ENCODE results near the gene GTF3C1.

GTF3C1 gene

GRCh38 chr16:27558932-27559331 lies 9.2 kb upstream of the GTF3C1 start:
- H3K27ac ChIP-seq: peak overlapping the region; percentile 86
- TF ChIP-seq ZFX (IDR thresholded peaks at IDR 0.05): no peak
- TF ChIP-seq CTCF (conservative IDR thresholded peaks at IDR 0.05): no peak

GRCh38 chr16:27558434-27558833 lies 8.7 kb upstream of the GTF3C1 start:
- peak overlapping the region; percentile 86 for H3K27ac ChIP-seq
- TF ChIP-seq CTCF (conservative IDR thresholded peaks at IDR 0.05) (no peak), ZFX (IDR thresholded peaks at IDR 0.05) (no peak)

- TF ChIP-seq ZFX (IDR thresholded peaks at IDR 0.05) (no peak), CTCF (conservative IDR thresholded peaks at IDR 0.05) (no peak)
- H3K27ac ChIP-seq: peak overlapping the region; percentile 86; the same call in 1 of the 2 replicates
Observed at GRCh38 chr16:27556471-27556870, 6.8 kb upstream of the GTF3C1 start.

- no peak overlapping the region for H3K27ac ChIP-seq
- TF ChIP-seq ZFX (IDR thresholded peaks at IDR 0.05) (no peak), CTCF (conservative IDR thresholded peaks at IDR 0.05) (no peak)
Observed at GRCh38 chr16:27551036-27551435, 1.3 kb upstream of the GTF3C1 start.

- H3K27ac ChIP-seq: peak overlapping the region; percentile 77
- no peak for TF ChIP-seq ZFX (IDR thresholded peaks at IDR 0.05)
- TF ChIP-seq CTCF (conservative IDR thresholded peaks at IDR 0.05): no peak
Observed at GRCh38 chr16:27550582-27550920, 838 bp upstream of the GTF3C1 start.

GRCh38 chr16:27549464-27549745 lies 308 bp downstream of the GTF3C1 start:
- peak overlapping the region; percentile 77 for H3K27ac ChIP-seq
- TF ChIP-seq CTCF (conservative IDR thresholded peaks at IDR 0.05) (no peak), ZFX (IDR thresholded peaks at IDR 0.05) (peak; percentile 64)

- H3K27ac ChIP-seq: no peak overlapping the region
- TF ChIP-seq CTCF (conservative IDR thresholded peaks at IDR 0.05) (no peak), ZFX (IDR thresholded peaks at IDR 0.05) (no peak)
Observed at GRCh38 chr16:27547851-27548250, 1.9 kb downstream of the GTF3C1 start.

Measured in C4-2B (cell line).